Stimulated activated naive CD8-positive, alpha-beta T cell treated with anti-CD3 and anti-CD28 coated beads, Interleukin-15, Interleukin-2, amounts not matched to agents 100 ng/mL and 50 ng/mL, for 24 hours (primary cell): ENCODE measurements around the gene WNT6.

Experiments
- H3K27ac Mint-ChIP-seq: one replicate; pipeline ENCODE4 v1.8.0; 2021; ENCODE audit warnings: mild to moderate bottlenecking, mixed read lengths
- H3K27me3 Mint-ChIP-seq: one replicate; pipeline ENCODE4 v1.8.0; 2021; ENCODE audit warnings: mixed read lengths
- H3K36me3 Mint-ChIP-seq: one replicate; pipeline ENCODE4 v1.8.0; 2021; ENCODE audit warnings: low read depth, mixed read lengths
- H3K4me1 Mint-ChIP-seq: one replicate; pipeline ENCODE4 v1.8.0; 2021; ENCODE audit warnings: low read depth, mixed read lengths
- H3K4me3 Mint-ChIP-seq: one replicate; pipeline ENCODE4 v1.8.0; 2021; ENCODE audit warnings: mild to moderate bottlenecking, mixed read lengths
- H3K9me3 Mint-ChIP-seq: one replicate; pipeline ENCODE4 v1.8.0; 2021; ENCODE audit warnings: mixed read lengths

Gene WNT6

GRCh38 chr2:218896501-218897393, 37.1 kb downstream of the WNT6 start:
- Mint-ChIP-seq H3K27me3 (peaks cover 29% of the 10 kb centered on the region), H3K9me3 (no peaks in the 10 kb centered on the region), H3K4me1 (peaks cover 60% of the 10 kb centered on the region), H3K36me3 (no peaks in the 10 kb centered on the region), H3K27ac (peak overlapping the region; percentile 88), H3K4me3 (peak overlapping the region; percentile 77)

- Mint-ChIP-seq H3K4me3 (peak overlapping the region; percentile 77), H3K36me3 (no peaks in the 10 kb centered on the region), H3K4me1 (peaks cover 52% of the 10 kb centered on the region), H3K27me3 (peaks cover 37% of the 10 kb centered on the region), H3K9me3 (no peaks in the 10 kb centered on the region), H3K27ac (no peak overlapping the region)
Measured at GRCh38 chr2:218897394-218898108, 37.9 kb downstream of the WNT6 start.

GRCh38 chr2:218898109-218898878, 38.7 kb downstream of the WNT6 start:
- H3K27me3 Mint-ChIP-seq, result peaks cover 42% of the 10 kb centered on the region
- no peaks in the 10 kb centered on the region for H3K9me3 Mint-ChIP-seq
- H3K4me3 Mint-ChIP-seq, result peak overlapping the region; percentile 46
- peak overlapping the region; percentile 10 for H3K27ac Mint-ChIP-seq
- peaks cover 46% of the 10 kb centered on the region for H3K4me1 Mint-ChIP-seq
- H3K36me3 Mint-ChIP-seq, result no peaks in the 10 kb centered on the region

GRCh38 chr2:218899147-218899546, 39.5 kb downstream of the WNT6 start:
- H3K4me3 Mint-ChIP-seq, result no peak overlapping the region
- H3K27ac Mint-ChIP-seq, result no peak overlapping the region
- peaks cover 37% of the 10 kb centered on the region for H3K4me1 Mint-ChIP-seq
- H3K27me3 Mint-ChIP-seq, result peaks cover 45% of the 10 kb centered on the region
- H3K9me3 Mint-ChIP-seq, result no peaks in the 10 kb centered on the region
- no peaks in the 10 kb centered on the region for H3K36me3 Mint-ChIP-seq

- no peak overlapping the region for H3K4me3 Mint-ChIP-seq
- H3K27me3 Mint-ChIP-seq, result peaks cover 66% of the 10 kb centered on the region
- H3K27ac Mint-ChIP-seq, result no peak overlapping the region
- no peaks in the 10 kb centered on the region for H3K9me3 Mint-ChIP-seq
- H3K4me1 Mint-ChIP-seq, result peaks cover 12% of the 10 kb centered on the region
- no peaks in the 10 kb centered on the region for H3K36me3 Mint-ChIP-seq
Measured at GRCh38 chr2:218902427-218902826, 42.8 kb downstream of the WNT6 start.

GRCh38 chr2:218904176-218904575, 44.6 kb downstream of the WNT6 start:
- H3K36me3 Mint-ChIP-seq, result no peaks in the 10 kb centered on the region
- H3K4me1 Mint-ChIP-seq, result no peaks in the 10 kb centered on the region
- H3K9me3 Mint-ChIP-seq, result no peaks in the 10 kb centered on the region
- no peak overlapping the region for H3K27ac Mint-ChIP-seq
- H3K4me3 Mint-ChIP-seq, result no peak overlapping the region
- H3K27me3 Mint-ChIP-seq, result peaks cover 57% of the 10 kb centered on the region

- no peaks in the 10 kb centered on the region for H3K36me3 Mint-ChIP-seq
- peak overlapping the region; percentile 83 for H3K4me3 Mint-ChIP-seq
- H3K27ac Mint-ChIP-seq, result peak overlapping the region; percentile 76
- H3K9me3 Mint-ChIP-seq, result no peaks in the 10 kb centered on the region
- peaks cover 10% of the 10 kb centered on the region for H3K4me1 Mint-ChIP-seq
- H3K27me3 Mint-ChIP-seq, result peaks cover 29% of the 10 kb centered on the region
Measured at GRCh38 chr2:218908721-218909619, 49.4 kb downstream of the WNT6 start.

- Mint-ChIP-seq H3K4me3 (no peak overlapping the region), H3K36me3 (no peaks in the 10 kb centered on the region), H3K27me3 (peaks cover 33% of the 10 kb centered on the region)
Measured at GRCh38 chr2:218910741-218911140, 51.1 kb downstream of the WNT6 start.

GRCh38 chr2:218920504-218920903, 60.9 kb downstream of the WNT6 start:
- H3K36me3 Mint-ChIP-seq, result peaks cover 15% of the 10 kb centered on the region
- no peak overlapping the region for H3K27ac Mint-ChIP-seq
- peaks cover 43% of the 10 kb centered on the region for H3K27me3 Mint-ChIP-seq
- H3K9me3 Mint-ChIP-seq, result peaks cover 14% of the 10 kb centered on the region
- no peaks in the 10 kb centered on the region for H3K4me1 Mint-ChIP-seq
- H3K4me3 Mint-ChIP-seq, result no peak overlapping the region

More at GRCh38 chr2:218910741-218911140, 51.1 kb downstream of the WNT6 start:
- Mint-ChIP-seq H3K9me3 (no peaks in the 10 kb centered on the region), H3K4me1 (peaks cover 10% of the 10 kb centered on the region), H3K27ac (no peak overlapping the region)
